ENCODE data around the gene TNK2. TPM values are rescaled to one million over a fixed set of nuclear protein-coding genes. Genes with fewer than 3 reads are reported as not detected.

Gene TNK2
- total RNA-seq, 6 experiments from 2014 or later, result 29.6 to 46.1 (median 35.1) TPM

DNA sequence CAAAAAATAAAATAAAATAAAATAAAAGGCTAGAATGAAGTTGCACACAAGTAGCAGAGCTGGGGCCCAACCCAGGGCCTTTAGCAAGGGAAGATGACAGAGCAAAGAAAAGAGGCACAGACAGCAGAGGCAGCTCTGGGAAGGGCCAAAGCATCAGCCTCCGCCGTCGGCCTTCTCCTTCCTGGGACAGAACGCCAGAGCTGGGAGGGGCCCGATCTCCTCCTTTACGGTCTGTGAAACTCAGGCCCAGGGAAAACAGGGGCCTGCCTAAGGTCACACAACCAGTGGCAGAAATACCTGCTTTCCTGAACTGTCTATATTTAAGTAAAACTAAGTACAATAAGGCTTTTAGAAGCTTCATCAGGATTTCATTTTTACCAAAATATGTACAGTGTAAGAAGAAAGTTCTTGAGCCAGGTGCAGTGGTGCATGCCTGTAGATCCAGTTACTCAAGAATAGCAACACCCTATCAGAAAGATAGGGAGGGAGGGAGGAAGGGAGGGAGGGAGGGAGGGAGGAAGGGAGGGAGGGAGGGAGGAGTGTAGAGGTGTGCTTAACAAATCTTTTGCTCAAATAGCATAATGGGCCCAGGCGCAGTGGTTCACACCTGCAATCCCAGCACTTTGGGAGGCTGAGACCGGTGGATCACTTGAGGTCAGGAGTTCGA is 53.6 kb downstream of the TNK2 start:
- TF ChIP-seq, protein P1, sequence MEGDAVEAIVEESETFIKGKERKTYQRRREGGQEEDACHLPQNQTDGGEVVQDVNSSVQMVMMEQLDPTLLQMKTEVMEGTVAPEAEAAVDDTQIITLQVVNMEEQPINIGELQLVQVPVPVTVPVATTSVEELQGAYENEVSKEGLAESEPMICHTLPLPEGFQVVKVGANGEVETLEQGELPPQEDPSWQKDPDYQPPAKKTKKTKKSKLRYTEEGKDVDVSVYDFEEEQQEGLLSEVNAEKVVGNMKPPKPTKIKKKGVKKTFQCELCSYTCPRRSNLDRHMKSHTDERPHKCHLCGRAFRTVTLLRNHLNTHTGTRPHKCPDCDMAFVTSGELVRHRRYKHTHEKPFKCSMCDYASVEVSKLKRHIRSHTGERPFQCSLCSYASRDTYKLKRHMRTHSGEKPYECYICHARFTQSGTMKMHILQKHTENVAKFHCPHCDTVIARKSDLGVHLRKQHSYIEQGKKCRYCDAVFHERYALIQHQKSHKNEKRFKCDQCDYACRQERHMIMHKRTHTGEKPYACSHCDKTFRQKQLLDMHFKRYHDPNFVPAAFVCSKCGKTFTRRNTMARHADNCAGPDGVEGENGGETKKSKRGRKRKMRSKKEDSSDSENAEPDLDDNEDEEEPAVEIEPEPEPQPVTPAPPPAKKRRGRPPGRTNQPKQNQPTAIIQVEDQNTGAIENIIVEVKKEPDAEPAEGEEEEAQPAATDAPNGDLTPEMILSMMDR (IDR thresholded peaks at IDR 0.05), result no peak
- H3K36me3 Mint-ChIP-seq (ENCODE audit: low read depth), result no peaks in the 10 kb centered on the region
- peaks cover 13% of the 10 kb centered on the region for H3K4me1 Mint-ChIP-seq (ENCODE audit: low read depth)
- no peak overlapping the region for H3K27ac Mint-ChIP-seq
- no peaks in the 10 kb centered on the region for H3K9me3 Mint-ChIP-seq
- H3K27me3 Mint-ChIP-seq (ENCODE audit: insufficient read depth), result peaks cover 6% of the 10 kb centered on the region; the same call in 1 of the 2 replicates
- DNase-seq, result no peak
- no peak overlapping the region for H3K4me3 Mint-ChIP-seq

DNA sequence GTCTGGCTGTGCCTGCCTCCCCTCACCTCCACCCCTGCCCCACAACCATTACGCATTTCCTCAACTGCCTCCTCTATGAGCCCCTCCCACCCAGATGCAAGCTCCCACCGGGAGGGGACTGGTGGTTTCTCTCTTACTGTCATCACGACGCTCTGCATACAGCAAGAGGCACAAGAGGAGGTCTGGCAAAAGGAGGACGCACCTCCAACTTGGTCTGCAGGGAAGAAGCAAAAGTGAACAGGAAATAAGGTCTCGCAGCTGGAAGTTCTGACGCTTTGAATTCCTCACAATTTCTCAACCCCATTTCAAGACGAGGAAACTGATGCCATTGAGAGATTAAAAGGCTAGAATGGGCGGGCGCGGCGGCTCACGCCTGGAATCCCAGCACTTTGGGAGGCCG is 54.4 kb downstream of the TNK2 start:
- TF ChIP-seq, protein P1 (IDR thresholded peaks at IDR 0.05), result no peak

GRCh38 chr3:195853036-195853435 is 55.3 kb downstream of the TNK2 start:
- Mint-ChIP-seq H3K27ac (no peak overlapping the region), H3K4me1 (ENCODE audit: low read depth) (peaks cover 11% of the 10 kb centered on the region; the same call in 1 of the 2 replicates), H3K36me3 (ENCODE audit: low read depth) (no peaks in the 10 kb centered on the region), H3K27me3 (ENCODE audit: insufficient read depth) (peaks cover 6% of the 10 kb centered on the region; the same call in 1 of the 2 replicates), H3K9me3 (no peaks in the 10 kb centered on the region), H3K4me3 (no peak overlapping the region)
- no peak for DNase-seq
- TF ChIP-seq, protein P1 (IDR thresholded peaks at IDR 0.05), result no peak

More for the DNA sequence above, 54.4 kb downstream of the TNK2 start:
- Mint-ChIP-seq H3K36me3 (ENCODE audit: low read depth) (no peaks in the 10 kb centered on the region), H3K27me3 (ENCODE audit: insufficient read depth) (peaks cover 6% of the 10 kb centered on the region; the same call in 1 of the 2 replicates), H3K4me3 (no peak overlapping the region), H3K4me1 (ENCODE audit: low read depth) (peaks cover 7% of the 10 kb centered on the region), H3K27ac (no peak overlapping the region), H3K9me3 (no peaks in the 10 kb centered on the region)
- no peak for DNase-seq

DNA sequence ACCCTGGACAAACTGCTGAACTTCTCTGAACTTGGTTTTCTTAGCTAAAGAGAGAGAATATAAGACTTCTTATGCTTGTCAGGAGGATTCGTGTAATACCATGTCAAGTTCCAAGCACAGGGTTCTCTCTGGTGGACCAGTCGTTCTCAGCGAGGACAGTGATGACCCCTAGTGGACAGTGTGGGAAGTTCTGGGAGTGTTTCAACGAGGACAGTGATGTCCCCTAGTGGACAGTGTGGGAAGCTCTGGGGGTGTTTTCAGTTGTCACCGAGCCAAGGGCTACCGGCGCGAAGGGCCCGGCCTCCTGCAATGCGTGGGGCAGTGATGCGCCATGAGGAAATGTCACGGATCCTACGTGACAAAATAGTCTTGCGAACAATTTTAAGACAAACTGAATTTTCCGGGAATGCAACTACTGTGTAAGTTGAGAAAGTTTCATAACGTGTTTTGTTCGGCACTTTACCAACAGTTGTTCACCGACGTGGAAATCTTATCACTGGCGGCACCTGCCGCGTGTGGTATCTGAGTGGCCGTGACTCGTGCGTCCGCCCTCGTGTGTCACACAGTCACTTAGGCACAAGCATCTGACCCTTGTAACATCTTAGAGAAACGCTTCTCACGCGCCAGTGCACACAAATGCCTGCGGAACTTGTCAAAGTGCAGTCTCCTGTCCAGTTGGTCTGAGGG is 57.4 kb downstream of the TNK2 start:
- no peaks in the 10 kb centered on the region for H3K9me3 Mint-ChIP-seq
- no peaks in the 10 kb centered on the region for H3K36me3 Mint-ChIP-seq (ENCODE audit: low read depth)
- peaks cover 27% of the 10 kb centered on the region; the same call in 1 of the 2 replicates for H3K4me1 Mint-ChIP-seq (ENCODE audit: low read depth)
- H3K27me3 Mint-ChIP-seq (ENCODE audit: insufficient read depth), result peaks cover 6% of the 10 kb centered on the region; the same call in 1 of the 2 replicates
- peak overlapping the region; percentile 46; the same call in 1 of the 2 replicates for H3K4me3 Mint-ChIP-seq
- peak; percentile 85 for DNase-seq
- no peak overlapping the region for H3K27ac Mint-ChIP-seq
- TF ChIP-seq, protein P1 (IDR thresholded peaks at IDR 0.05), result peak; percentile 100

DNA sequence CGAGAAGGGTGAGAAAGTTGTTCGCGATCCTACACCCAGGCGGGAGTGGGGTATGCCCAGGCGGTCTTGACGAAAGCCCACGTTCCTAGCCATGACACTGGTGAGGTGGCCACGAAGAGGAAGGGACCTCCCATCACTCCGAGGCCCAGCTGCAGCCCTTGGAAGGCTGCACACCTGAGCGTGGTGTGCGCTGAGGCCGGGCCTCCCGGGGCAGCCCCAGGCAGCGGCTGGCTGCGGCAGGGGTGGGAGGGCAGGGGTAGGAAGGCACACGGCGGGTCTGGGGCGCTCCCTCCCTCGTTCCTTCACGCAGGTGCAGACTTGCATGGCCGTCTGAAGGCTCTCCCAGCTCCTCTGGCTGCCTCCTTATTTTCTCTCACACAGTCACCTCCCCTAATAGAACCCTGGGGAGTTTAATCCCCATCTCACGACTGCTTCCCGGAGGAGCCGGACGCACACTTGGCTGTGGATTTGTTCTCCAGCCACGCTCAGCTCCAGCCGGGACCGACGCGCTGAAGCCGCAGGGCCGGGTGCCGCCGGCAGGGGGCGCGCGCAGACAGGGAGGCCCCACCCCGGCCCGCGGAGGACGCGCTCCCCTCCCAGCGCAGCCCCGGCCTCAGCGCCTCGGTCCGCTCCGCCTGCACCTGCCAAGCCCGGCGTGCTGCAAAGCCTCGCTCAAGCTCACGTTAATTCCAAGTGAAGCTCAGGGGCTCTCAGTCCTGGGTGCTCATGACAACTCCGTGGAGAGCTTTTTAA is 58.9 kb downstream of the TNK2 start:
- TF ChIP-seq, protein P1 (IDR thresholded peaks at IDR 0.05), result no peak
- Mint-ChIP-seq H3K4me3 (no peak overlapping the region), H3K36me3 (ENCODE audit: low read depth) (no peaks in the 10 kb centered on the region), H3K4me1 (ENCODE audit: low read depth) (peaks cover 27% of the 10 kb centered on the region; the same call in 1 of the 2 replicates), H3K9me3 (no peaks in the 10 kb centered on the region), H3K27ac (no peak overlapping the region), H3K27me3 (ENCODE audit: insufficient read depth) (peaks cover 6% of the 10 kb centered on the region; the same call in 1 of the 2 replicates)
- DNase-seq, result no peak
